GM18867 (cell line): ENCODE measurements around the gene NELFCD.
A peak's percentile ranks its signal among the peaks of the same experiment; 100 is the strongest.
"Not testable (repeated sequence)": the region's sequence is repeated elsewhere in the genome, so short reads cannot be mapped to it uniquely, and the experiment has no call there.

Experiments
- ATAC-seq: cut with Tn5 transposase; IDR thresholded peaks from one replicate; pipeline ENCODE4 v1.9.1; 2021; ENCODE audit warnings: mild to moderate bottlenecking, moderate library complexity; ENCODE audit not compliant: unreplicated experiment

Gene NELFCD

DNA sequence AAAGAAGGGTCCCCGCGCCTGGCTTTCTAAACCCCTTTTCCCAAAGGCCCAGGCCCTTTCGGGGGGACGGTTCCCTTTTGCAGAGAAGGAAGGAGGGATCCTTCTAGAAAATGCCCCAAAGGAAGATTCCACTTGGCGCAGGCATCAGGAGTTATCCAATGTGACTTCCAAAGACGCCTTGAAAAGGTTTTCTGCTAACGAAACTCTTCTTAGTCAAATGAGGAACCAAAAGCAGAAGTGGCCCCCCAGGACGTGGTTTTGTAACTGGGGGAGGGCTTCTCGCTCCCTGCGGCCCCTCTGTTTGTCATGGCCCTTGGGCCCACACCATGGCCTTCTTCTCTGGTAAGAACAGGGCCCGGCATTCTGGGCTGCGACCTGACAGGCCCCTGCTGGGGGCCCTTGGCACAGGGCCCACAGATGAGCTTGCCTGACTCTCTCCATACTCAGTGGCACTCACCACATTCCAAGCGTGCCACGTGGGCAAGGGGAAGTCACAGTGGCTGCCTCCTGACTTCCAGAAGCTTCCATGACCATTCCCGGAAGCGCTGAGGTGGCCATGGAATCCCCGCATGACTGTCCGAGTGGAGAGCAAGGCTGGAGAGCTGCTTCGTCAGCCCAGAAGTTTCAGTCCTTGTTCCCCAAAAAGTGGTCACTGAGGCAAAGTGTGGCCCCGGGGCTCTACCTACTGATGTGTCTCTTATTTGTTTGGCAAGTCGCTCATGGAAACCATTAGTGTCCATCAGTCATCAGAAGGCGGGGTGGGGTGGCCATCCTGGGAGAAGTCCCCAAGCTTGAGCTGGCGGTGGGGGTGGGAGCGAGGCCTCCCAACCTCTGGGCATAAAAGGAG lies 26.8 kb downstream of the NELFCD start:
- ATAC-seq, result peak; percentile 41

DNA sequence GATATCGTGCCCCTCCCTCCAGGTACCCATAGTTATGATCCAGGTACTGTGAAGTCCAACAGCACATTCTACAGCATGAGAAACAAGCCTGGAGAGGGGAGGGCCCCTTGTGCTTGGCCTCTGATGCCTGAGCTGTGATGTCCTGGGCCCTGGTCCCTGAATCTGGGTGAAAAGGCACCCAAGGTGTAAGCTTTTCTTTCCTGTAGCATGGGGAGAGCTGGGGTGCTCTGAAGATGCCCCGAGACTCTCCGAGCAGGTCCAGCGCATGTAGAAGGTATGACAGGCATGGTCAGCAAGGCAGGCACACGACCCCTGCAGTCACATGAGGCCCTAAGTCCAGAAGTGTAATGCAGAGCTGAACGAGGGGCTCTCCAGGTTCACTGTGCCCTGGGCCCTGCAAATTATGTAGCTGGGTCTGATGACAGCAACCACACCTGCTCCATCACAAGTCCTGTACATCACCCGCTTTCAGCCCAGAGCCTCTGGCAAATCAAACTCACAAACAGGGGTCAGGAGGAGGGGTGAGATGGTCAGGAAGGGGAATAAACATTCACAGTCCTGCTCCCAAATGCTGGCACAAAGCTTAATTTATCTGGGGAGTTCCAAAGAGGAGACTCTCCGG lies 27.8 kb downstream of the NELFCD start:
- no peak for ATAC-seq

DNA sequence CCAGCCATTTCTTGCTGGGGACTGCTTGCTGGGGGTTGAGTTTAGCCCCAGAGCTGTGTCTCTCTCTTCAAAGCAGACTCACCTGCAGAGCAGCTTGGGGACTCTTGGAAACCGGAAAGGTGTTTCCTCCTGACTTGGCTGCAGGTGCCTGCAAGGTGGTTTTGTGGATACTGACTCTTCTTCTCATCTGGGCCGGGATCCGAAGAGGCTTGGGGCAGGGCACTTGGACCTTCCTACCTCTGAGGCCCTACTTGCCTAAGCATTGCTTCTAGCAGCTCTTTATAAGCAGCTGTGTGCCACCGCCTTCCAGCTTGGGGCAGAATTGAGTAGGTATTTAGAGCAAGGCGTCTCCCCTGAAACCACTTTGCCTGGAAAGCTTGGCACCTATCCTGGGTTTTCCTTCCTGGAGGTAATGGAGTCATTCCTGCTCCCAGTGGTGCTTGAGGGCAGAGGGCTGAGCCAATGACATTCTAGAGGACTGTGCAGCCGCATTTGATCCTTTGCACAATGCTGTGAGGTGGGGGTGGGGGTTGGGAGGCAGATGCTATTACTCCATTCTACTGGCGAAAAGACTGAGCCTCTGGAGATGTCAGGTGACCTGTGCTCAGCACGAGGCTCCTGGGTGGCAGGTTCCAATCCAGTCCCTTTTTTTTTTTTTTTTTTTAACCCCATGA lies 29.4 kb downstream of the NELFCD start:
- ATAC-seq, result no peak

DNA sequence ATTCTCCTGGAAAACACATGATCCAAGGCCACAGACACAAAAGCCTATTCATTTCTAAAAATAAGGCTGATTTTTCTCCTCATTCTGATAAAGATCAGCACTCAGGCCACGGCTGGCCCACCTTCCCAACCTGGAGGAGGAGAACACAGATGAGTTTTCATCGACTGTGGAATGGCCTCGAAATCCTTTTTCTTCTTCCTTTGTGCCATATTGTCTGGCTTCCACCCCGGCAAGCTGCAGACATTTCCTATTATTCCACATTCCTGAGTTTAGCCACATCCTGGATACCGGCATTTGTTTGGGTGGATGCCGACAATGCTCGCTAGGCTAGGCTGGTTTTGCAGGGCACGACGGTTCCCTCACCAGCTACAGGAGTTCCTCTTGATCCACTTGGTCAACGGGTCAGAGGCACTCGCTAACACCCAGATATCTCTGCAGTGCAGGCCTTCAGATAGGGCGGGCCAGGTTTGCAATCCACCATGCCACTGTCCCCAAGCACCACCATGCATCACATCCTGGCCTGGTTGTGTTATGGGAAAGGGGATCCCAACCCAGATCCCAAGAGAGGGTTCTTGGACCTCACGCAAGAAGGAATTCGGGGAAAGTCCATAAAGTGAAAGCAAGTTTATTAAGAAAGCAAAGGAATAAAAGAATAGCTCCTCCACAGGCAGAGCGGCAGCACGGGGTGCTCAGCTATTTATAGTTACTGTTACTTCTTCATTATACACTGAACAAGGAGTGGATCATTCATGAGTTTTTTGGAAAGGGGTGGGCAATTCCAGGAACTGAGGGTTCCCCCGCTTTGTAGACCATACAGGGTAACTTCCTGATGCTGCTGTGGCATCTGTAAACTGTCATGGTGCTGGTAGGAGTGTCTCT lies 30.2 kb downstream of the NELFCD start:
- no peak for ATAC-seq

DNA sequence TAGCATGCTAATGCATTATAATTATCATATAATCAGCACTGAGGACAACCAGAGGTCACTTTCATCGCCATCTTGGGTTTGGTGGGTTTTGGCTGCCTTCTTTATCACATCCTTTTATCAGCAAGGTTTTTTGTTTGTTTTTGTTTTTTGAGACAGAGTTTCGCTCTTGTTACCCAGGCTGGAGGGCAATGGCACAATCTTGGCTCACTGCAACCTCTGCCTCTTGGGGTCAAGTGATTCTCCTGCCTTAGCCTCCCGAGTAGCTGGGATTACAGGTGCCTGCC lies 30.8 kb downstream of the NELFCD start:
- ATAC-seq, result not testable (repeated sequence)

DNA sequence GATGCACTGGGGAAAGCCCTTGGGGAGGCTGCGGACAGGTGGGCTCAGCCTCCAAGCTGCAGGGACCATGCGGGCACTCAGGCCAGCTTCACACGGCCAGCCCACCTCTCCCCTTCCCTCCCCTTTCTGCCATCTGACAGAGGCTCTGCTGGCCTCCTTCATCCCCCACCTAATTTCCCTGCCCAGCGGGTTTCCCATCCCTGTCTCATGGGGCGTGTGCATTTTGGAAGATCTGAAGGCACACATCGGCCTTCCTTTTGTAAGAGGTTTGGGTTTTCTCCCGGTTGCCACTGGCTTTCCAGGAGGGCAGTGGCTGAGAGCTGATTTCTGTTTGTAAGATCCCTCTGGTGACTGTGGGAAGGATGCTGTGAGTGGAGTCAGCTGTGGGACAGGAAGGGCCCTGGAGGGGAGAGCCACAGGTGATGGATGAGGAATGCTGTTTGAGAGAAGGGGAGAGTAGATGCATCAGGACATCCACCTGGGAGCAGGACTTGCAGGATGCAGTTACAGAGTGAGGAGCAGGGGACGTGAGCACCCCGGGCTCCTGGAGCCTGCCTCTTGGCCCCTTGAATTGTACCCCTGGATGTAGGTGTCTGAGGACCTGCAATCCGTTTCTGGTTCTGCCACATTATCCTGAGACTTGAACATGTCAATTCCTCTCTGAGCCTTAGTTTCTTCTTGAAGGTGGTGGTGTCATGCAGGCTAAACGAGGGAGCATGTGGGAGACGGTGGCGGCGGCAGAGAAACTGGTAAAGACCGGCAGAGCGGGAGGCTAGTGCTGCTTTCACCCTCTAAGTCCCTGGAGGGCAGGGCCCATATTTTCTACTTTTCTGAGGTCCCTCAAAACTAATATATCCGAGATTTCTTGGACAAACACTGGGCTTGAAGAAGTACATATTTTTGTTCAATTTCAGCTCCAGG lies 32.2 kb downstream of the NELFCD start:
- ATAC-seq, result no peak

DNA sequence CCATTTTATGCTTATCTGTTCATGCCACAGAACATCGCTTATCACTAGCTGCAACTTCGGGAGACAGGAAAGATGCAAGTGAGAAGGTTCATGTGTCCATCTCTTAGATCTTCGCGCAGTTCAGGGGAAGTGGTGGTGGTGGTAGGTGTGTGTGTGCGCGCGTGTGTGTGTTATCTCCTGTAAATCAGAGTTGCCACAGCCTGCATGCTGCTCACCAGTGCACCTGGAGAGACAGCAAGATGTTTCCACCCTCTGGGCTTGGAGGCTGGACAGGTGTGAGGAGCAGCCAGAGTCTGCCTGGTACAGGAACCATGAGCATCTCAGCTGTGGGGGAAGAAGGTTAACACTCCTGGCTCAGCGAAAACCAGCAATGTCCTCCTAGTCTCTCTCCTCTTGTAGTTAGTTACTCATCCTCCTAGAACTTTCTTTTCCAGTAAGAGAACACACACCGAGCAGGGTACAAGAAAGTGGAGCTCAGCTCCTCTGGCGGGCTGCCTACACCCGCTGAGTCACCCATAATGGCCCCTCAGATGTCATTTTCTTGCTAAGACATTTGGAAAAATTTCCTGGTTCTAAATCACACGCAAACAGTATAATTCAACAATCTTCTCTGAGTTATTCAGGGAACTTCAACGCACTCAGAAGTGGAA lies 33.0 kb downstream of the NELFCD start:
- ATAC-seq, result no peak

DNA sequence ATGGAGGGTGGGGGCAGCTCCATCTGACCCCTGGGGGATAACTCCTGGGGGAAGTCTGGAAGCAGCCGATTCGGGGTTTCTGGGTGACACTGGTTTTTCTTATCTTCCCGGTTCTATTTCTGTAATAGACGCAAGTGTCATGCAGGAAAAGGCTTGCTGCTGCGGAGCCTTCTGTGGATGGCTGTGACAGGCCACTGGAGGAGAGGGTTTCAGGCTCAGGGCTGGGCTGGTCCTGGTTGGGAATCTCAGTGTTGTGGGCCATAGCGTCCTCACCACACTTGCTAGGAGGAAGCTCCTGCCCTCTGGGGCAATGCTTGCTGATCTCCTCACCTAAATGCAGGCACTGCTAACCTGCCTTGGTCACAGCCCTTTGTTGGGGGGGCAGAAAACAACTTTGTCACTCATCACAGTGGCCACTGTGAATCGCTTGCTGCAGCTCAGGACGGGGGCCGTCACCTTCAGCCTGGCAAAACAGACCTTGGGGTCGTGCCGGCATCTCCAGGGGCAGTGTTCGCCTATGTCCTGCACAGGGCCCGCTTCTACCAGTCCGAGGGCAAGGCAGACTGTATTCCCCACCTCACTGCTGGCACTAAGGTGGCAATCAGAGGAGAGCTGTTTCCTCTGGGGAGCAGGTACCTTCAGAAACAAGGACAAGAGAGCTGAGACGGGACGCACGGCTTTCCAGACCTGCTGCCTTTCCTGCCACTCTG lies 33.8 kb downstream of the NELFCD start:
- ATAC-seq, result no peak

DNA sequence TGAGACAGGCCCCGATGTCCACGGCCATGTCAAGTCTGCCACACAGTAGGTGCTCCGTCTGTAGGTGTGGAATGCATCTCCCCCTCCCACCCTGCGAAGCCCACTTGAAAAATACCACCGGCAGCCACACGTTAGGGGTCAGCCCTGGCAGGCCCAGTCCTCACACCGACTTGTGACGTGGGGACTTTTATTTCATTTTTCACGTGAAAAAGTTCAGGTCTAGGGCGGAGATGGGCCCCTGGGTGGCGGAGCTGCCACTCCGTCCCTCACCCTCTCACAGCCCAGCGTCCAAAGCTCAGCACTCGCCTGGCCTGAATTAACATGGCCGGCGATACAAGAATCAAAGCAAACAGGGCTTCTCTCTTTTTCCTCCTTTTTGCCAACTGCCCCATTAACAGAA lies 34.4 kb downstream of the NELFCD start:
- ATAC-seq, result no peak

DNA sequence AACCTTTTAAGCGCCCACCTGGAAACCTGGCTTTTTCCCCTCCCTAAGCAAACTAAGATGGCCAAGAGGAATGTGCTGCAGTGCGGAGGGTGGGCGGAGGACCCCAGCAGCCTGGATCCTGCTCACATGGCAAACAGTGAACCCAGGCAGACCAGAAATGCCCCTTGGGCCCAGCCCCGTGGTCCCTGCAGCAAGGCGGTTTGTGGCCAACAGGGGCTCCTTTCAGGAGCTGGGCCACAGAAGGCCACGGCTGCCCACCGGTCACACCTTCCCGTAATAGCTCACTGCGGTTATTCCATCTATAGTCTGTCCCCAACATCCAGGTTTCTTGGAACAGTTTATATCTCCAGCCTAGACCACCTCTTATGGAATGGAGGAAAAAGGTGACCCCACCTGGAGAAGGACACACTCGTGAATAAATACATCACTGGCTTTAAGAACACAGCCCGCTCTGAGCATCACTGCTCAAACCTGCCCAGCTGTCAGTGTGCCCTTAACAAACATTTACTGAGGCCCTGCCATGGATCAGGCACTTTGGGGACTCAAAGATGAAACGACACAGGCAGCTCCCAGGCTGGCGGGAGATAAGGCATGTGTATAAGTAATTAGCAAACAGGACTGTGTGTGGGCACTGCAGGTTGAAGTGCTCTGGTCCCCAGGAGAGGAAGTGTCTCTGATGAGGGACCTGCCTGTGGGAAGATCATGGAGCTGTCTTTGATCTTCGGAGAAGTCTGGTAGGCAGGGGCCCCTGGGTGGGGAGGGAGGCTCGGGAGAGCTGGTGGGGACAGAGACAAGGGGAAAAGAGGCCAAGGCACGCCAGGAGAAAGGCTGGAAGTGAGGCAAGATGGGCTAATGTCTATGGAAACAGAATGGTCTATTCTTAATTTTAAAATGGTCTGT lies 35.0 kb downstream of the NELFCD start:
- ATAC-seq, result no peak

DNA sequence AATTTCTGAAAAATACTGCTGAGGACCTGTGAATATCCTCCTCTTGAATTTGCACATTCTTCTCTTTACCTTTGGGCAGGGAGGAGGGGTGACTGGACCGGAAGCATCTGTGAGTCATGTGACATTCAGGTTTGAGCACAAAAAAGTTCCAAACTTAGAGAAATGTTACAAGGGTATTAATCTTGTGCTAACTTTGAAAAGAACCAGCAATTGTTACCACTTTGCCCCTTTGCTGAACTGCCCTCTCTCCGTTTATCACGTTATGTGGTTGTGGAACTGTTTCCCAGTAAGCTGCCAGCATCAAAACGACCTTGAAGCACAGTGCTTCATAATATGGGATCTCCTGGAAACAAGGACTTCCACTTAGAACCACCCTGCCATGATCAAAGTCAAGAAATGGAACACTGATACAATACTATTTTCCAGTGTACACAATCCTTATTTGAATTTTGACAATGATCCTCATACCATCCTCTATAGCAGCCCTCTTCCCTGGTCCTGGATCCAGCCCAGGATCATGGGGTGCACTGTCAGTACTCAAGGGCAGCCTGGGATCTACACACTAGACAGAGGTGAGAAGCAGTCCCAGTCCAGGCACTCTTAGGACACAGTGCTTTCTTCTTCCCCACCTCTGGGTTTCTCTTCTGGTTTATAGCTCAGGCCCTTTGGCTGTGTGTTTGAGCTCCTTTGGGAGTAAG lies 35.9 kb downstream of the NELFCD start:
- ATAC-seq, result no peak

DNA sequence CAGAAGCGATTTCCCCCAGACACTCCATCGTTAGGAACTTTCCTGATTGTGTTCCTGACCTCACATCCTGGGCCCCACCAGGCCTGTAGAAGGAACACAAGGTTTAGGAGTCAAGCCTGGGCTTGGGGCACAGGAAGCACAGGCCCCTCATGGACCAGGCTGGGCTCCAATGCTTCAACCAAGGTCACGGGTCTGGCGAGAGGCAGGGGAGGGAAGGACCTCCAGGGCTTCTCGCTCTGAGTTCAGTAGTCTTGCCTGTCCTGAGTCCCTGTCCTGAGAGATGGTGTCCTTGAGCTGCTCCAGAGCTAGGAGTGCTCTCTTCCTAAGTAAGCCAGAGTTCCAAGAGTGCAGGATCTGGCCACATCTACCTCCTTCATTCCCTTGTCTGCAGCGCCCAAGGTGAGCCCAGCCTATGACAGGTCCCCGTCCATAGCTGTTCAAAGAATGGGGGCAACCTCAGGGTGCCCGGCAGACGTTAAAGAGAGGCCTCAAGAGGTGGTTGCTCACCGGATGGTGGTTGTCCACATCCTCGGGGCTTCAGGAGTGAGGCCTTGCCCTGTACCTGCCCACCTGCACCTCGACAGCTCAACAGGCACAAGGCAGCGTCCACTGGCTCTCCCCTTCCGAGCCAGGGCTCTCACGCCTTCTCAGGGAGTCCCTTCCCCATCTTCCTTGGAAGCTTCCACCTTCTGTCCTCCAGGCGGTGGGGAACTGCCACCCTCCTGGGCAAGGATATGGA lies 36.6 kb downstream of the NELFCD start:
- ATAC-seq, result no peak

DNA sequence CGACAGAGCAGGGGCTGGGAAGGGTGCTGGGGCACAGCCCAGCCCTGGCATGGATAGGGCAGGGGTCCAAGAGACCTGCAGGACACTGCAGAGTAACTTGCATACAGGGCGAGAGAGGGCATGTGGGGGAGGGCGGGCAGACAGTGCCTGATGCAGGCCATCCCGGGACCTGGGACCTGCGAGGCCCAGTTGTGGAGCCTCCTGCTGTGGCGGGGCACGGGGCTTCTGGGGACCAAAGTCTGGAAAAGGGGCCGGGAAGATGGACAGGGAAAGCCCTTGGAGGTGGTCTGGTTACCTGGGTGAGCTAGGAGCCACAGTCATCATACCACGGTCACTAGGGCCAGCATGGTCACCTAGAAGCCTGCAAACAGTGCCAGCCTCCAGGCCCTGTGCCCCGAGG lies 37.8 kb downstream of the NELFCD start:
- ATAC-seq, result no peak

DNA sequence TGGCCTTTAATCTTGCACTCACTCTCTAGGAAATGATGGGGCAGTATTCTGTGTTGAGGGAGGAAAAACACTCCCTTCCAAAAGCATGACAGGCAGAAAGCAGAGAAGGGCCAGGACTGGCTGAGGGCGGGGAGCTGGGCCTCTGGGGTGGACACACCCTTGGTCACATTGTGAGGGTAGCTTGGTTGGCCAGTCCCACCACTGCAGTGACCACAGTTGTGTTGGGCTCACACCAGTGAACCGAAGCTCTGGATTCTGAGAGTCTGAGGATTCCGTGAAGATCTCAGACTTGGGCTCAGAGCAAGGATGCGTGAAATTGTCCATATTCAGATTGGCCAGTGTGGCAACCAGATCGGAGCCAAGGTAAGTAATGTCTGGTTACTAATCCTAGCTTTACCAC lies 38.2 kb downstream of the NELFCD start, which contains the start of gene TUBB1:
Gene TUBB1, plus strand, starts transcription at position 213 of the 400 bp plus-strand sequence. Its CDS starts 94 bp downstream, at position 307.
- no peak for ATAC-seq

DNA sequence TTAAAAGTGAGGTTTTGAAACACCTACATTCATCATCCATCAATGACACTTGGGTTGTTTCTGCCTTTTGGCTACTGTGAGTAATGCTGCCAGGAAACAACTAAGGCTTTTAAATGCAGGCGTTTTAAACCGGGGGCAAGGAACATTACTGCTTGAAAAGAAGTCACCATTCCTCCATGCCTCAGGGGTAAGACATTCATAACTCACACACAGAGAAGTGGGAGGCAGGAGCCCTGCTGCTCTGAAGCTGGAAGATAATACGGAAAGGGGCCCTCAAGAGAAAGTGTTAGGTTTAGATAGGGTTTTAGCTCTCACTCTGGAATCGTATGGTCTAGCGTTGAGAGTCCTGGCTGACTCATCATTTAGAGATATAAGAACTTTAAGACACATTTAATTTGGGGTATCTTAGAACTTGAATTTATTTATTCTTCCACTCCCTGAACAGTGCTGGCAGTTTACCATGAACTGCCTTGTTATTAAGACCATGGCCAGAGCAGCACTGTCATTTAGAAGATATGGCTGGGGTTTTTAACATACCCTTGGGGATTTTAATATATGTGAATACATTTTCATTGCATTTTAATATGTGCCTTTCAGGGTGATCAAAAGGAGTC lies 40.0 kb downstream of the NELFCD start:
- ATAC-seq, result no peak

DNA sequence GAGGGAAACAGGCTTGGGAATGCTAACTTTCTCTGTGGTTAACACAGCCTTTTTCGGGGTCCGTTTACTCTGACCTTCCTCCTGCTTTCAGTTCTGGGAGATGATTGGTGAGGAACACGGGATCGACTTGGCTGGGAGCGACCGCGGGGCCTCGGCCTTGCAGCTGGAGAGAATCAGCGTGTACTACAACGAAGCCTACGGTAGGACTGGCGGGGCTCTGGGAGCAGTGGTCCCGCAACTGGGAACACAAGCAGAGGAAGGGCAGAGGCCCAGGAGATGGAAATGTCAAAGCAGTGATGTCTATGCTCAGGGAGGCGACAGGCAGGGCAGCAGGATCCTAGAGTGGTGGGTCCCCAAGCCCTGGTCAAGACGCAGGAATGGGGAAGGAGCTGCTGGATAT lies 41.7 kb downstream of the NELFCD start:
- no peak for ATAC-seq
